ENCODE data around the gene SCNM1.

GRCh38 chr1:151133018-151133806 lies 32.7 kb upstream of the SCNM1 start:
- no peak for TF ChIP-seq POLR2A (IDR thresholded peaks at IDR 0.05; ENCODE audit: low read depth)
- TF ChIP-seq CTCF (IDR thresholded peaks at IDR 0.05) = no peak
- TF ChIP-seq EP300 (IDR thresholded peaks at IDR 0.05) = no peak

Data from esophagus muscularis mucosa (tissue), 4 donors.